Left kidney (tissue), 2 donors: ENCODE results near the gene UNC5B. TPM values are rescaled to one million over a fixed set of nuclear protein-coding genes. Genes with fewer than 3 reads are reported as not detected.
A peak's percentile ranks its signal among the peaks of the same experiment; 100 is the strongest.

Experiments
- DNase-seq: peaks from one replicate; pipeline ENCODE4 v3.0.0-alpha.2; 2013
- polyA plus RNA-seq: library from polyadenylated mRNA; unstranded; fragments of 120-200 nt; gene quantifications from one replicate; pipeline ENCODE4 v1.2.1, GENCODE V29; 2013; ENCODE audit not compliant: insufficient read length

Gene UNC5B
- polyA plus RNA-seq, 1 donor: 45.4 TPM

DNA sequence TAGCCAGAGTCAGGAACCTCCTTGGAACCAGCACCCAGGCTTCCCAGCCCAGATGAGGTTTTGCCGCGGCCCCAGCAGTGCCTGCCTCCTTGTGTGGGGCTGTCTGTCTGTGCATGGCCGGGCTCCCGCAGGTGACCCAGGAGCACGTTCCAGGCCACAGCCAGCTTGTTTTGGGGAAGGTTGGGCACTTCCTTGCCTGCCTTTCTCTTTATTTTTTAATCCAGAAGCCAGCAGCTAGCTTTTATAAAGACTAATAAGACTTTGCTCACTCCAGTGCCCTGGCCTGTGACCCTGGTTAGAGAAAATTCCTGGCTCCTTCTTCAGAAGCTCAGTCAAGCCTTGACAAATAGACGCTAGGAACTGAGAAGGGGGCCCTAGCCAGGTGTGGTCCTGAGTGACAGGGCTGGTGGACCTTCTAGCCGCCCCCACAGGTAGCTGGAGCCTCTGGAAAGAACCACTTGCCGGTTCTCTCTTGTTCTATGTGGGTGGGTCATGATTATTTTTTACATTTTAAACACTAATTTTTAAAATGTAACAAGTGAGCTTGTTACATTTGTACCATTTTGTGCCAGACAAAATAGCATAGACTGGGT lies 107.5 kb downstream of the UNC5B start:
- no peak for DNase-seq

GRCh38 chr10:71320592-71320991 lies 108.2 kb downstream of the UNC5B start:
- no peak for DNase-seq

- DNase-seq: no peak
Observed at GRCh38 chr10:71321386-71321785, 109.0 kb downstream of the UNC5B start.

- DNase-seq: no peak
Observed at GRCh38 chr10:71323407-71323806, 111.0 kb downstream of the UNC5B start.

DNA sequence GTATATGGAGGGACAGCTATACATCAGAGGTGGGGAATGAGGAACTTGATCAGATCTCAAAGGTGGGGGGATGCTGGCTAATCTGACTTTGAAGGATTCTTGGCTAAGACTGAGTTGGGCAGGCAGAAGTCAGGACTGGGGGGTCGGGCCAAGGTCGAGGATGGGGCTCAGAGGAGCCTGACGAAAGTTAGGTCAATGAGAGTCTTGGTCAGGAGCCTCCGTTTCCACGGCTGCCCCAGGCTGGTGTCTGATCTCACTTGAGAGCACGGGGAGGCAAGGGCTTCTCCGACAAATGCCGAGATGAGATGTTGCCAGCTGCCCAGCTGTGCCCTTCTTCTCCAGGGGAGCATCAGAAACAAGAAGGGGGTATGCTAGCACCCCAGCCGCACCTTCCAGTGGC lies 112.4 kb downstream of the UNC5B start:
- no peak for DNase-seq

DNA sequence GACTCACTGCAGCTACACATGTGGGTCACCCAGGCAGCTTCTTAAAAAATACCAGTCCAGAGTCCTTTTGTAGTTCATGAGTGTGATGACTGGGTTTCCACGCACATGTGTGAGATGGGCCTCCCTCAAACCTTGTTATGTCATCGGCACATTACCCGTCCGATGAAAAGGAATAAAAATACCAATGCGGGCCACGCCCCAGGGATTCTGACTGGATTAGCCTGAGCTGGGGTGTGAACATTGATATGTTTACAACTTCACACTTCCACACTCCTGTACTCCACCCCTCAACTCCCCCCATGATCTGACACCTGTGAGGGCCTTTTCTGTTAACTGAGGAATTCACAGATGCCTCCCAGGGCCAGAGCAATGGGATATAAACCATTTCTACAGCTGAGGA lies 112.9 kb downstream of the UNC5B start:
- DNase-seq: no peak

DNA sequence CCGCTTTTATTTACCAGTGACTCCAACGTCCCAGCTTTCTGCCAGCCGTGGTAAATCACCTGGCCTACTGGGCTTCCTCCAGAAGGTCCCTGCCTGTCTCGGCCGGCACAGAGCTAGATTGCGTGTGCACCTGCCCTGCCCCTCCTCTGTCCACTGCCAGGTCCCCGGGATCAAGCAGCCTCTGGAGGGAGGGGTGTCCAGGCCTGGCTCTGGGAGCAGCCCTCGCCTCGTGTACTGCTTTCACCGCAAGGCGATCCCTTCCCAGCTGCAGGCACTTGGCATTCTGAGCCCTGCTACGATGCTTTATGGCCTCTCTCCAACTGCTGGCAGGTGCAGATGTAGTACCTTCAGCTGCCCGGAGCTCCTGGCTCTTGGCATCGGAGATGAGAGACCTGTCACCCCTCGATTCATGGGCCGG lies 114.1 kb downstream of the UNC5B start:
- no peak for DNase-seq

DNA sequence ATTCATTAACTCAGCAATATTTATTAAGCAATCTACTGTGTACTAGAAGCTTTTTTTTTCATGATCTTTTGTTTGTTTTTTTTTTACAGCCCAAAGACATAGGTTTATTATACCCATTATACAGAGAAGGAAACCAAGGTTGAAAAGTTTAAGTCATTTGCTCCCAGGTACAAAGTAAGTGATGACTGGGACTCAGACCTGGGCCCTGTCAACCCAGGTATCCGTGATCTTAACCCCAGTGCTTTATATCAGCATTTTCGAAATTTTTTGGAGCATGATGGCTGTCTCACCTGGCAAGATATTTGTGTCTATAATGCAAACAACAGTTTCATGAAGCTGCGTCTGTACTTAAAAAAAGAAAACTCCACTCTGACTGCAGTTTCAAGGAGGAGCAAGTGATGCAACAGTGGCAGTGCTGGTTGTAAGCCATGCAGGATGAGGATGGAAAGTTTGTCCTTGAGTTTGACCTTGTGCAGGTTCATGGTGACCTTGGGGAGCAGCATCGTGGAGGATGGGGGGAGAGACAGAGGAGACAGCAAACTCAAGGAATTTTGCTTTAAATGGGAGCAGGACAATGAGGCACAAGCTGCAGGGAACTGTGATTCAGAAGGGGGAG lies 118.5 kb downstream of the UNC5B start:
- no peak for DNase-seq

- DNase-seq: no peak
Observed at GRCh38 chr10:71331736-71332135, 119.4 kb downstream of the UNC5B start.

DNA sequence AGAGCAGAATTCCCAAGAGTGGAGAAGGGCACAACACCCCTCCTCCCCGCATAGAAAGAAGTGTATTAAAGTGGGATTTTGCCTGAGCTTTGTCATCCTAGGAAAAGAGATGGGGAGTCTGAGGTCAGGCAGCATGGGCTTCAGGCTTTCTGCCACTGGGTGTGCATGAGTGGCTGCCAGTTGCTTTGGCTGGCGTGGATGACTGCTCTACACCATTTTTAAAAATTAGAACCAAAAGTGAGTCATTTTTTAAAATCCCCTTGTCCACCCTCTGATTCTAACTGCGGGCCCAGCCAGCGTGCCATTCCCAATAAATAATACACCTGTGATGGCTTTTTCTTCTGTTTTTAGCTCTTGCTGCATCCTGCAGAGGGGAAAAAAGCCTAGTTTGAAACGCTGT lies 120.1 kb downstream of the UNC5B start:
- DNase-seq: no peak

DNA sequence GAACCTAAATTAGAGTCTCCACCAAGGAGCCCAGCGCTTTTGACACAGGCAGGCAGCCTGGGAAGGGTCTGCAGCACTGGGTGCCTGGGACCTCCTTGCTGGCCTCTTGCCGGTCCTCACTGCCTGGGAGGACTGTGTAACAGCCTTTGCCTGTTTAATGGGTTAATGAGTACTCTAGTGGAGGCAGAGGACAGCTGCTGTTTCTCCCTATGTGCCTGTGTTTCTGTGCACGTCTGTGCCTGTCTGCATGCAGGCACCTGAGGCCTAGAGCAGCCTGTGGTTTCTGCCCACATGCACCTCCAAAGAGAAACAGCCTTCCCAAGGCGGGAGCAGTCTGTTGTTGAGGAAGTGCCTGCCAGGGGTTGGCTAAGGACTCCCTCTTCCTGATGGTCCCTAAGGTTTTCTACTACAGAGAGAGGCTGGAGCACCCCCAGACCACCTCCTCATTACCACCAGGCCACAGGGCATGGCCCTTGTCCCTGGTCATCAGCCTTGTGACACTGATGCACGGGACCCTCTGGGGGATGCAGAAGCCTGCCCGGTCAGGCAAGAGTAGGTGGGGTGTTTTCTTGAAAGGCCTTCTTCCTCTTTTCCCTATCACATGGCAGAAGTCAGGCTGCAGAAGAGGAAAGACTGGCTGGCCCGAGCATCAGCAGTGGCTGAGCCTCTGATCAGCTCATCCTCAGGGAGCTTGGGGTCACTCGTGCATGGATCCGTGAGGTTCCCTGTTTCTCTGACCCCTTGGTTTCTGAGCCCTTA lies 120.9 kb downstream of the UNC5B start:
- no peak for DNase-seq

- no peak for DNase-seq
Observed at GRCh38 chr10:71334221-71334791, 121.9 kb downstream of the UNC5B start.

GRCh38 chr10:71335173-71335708 lies 122.9 kb downstream of the UNC5B start:
- no peak for DNase-seq

DNA sequence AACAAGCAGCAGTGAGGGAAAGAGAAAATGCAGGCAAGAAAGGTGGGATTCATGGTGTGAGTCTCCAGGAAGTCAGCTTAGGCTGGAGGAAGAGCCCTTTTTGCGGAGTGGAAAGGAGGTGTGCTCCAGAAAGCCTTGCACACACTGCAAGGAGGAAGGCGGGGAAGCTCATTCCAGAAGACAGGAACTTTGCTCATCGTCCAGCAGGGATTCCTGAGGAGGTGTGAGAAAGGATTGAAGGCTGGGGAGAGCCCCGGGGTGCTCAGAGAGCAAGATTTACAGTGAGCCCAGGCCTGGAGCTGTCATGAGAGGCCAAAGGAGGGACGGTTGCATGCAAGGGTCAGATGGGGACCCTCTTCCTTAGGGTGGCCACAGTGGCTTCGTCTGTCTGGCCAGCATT lies 124.3 kb downstream of the UNC5B start:
- DNase-seq: no peak

DNA sequence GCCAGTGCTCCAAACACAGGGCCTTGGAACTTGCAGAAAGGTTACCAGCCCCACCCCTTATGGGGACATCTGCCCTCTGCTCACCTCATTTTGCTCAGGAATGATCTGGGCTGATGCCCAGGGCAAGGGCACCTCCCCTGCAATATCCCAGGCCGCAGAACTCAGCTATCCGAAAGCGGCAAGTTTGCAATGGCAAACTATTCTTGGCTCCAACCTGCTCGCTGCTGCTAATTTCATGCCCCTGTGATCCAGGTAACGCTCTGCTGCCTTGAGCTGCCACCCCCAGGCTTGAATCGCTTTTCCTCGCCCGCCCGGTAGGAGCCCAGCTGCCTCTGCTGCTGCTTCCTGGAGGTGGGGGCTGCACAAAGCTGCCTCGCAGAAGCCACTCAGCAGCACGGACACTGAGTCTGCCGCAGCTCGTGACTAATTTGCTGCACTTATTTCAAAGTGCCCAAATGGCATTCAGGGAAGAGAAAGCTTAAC lies 124.9 kb downstream of the UNC5B start:
- peak; percentile 74 for DNase-seq

- no peak for DNase-seq
Observed at GRCh38 chr10:71338728-71339495, 126.5 kb downstream of the UNC5B start.

GRCh38 chr10:71339796-71340589 lies 127.6 kb downstream of the UNC5B start:
- DNase-seq: no peak

DNA sequence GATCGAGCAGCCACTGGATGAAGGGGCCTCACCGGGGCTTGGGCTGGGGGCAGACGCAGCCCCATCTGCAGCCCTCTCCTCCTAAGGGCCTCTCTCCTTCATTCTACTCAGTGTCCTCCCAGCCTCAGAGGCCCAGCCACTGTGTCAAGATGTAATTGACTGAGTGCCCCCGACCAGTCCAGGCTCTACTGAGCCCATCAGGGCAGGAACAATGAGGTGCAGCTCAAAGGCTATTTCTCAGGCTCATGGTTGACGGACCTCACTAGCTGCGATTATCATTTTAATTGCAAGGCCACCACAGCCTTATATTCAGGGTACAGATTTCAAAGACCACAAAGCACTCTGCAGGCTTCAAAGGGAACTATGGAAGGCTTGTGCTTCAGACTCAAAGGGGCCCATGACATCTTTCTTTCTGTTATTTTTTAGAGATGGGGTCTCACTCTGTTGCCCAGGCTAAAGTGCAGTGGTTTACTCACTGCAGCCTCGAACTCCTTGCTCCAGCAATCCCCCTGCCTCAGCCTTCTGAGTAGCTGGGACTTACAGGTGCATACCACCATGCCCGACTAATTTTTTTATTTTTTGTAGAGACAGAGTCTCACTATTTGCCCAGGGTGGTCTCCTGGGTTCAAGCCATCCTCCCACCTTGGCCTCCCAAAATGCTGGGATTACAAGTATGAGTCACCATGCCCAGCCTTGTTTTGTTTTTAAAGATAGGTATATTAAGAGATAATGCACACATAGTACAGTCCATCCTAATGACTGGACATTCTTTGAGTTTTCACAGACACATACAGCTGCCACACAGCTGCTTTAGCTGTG lies 130.4 kb downstream of the UNC5B start:
- DNase-seq: no peak

- no peak for DNase-seq
Observed at GRCh38 chr10:71343392-71343773, 131.0 kb downstream of the UNC5B start.
